HepG2 (cell line): Measurements from ENCODE around the gene COPB2. TPM values are rescaled to one million over a fixed set of nuclear protein-coding genes. Genes with fewer than 3 reads are reported as not detected.

Experiments used
- FLYWCH1 ChIP-seq: sonication (generic); formaldehyde crosslinking; IDR thresholded peaks from 2 replicates; pipeline ENCODE4 v1.8.1; 2023; ENCODE audit warnings: mild to moderate bottlenecking, missing genetic modification reagents
- FOSL2 ChIP-seq: sonication (generic); formaldehyde crosslinking; IDR thresholded peaks from 2 replicates; pipeline ENCODE4 v1.4.0; 2020; ENCODE audit warnings: missing genetic modification reagents
- FOXJ3 ChIP-seq: sonication (generic); formaldehyde crosslinking; IDR thresholded peaks from 2 replicates; pipeline ENCODE4 v1.4.0; 2020; ENCODE audit warnings: missing genetic modification reagents, mild to moderate bottlenecking, borderline replicate concordance
- HOXA5 ChIP-seq: sonication (generic); formaldehyde crosslinking; IDR thresholded peaks from 2 replicates; pipeline ENCODE4 v1.4.0; 2020; ENCODE audit warnings: missing genetic modification reagents
- MAFF ChIP-seq: IDR thresholded peaks from 2 replicates; pipeline ENCODE4 v1.6.1; 2011; ENCODE audit warnings: low read depth, low read length, improper control_type of control experiment
- MAFK ChIP-seq, 2 experiments: IDR thresholded peaks in 1 of 2; conservative IDR thresholded peaks in 1 of 2; 2 replicates each; pipeline ENCODE4 v1.6.1; 2011; ENCODE audit warnings: improper control_type of control experiment in 2 of 2, low read length in 2 of 2
- MBD4 ChIP-seq: IDR thresholded peaks from 2 replicates; pipeline ENCODE4 v1.6.1; 2012; ENCODE audit warnings: low read length, inconsistent platforms, borderline replicate concordance
- NFE2 ChIP-seq: sonication (generic); formaldehyde crosslinking; IDR thresholded peaks from 2 replicates; pipeline ENCODE4 v1.4.0; 2020; ENCODE audit warnings: missing genetic modification reagents
- PPARG ChIP-seq: conservative IDR thresholded peaks from 2 replicates; pipeline ENCODE4 v1.6.1; 2016; ENCODE audit warnings: missing biosample characterization, missing genetic modification reagents
- SNAPC2 ChIP-seq: sonication (generic); formaldehyde crosslinking; IDR thresholded peaks from 2 replicates; pipeline ENCODE4 v1.8.1; 2022; ENCODE audit warnings: mild to moderate bottlenecking, missing genetic modification reagents
- TRIM24 ChIP-seq: sonication (generic); formaldehyde crosslinking; IDR thresholded peaks from 2 replicates; pipeline ENCODE4 v1.8.0; 2022; ENCODE audit warnings: mild to moderate bottlenecking, missing genetic modification reagents
- ZBTB20 ChIP-seq: sonication (generic); formaldehyde crosslinking; IDR thresholded peaks from 2 replicates; pipeline ENCODE4 v1.8.1; 2023; ENCODE audit warnings: missing genetic modification reagents, low read depth, mild to moderate bottlenecking, borderline replicate concordance
- ZNF101 ChIP-seq: sonication (generic); formaldehyde crosslinking; IDR thresholded peaks from 2 replicates; pipeline ENCODE4 v1.4.0; 2020; ENCODE audit warnings: mild to moderate bottlenecking, low read depth, missing genetic modification reagents, borderline replicate concordance
- ZNF207 ChIP-seq: fragments of 450-650 bp; IDR thresholded peaks from 2 replicates; pipeline ENCODE4 v1.6.1; 2016; ENCODE audit warnings: antibody characterized with exemption, borderline replicate concordance
- ZNF331 ChIP-seq: sonication (generic); formaldehyde crosslinking; IDR thresholded peaks from 2 replicates; pipeline ENCODE4 v1.4.0; 2020; ENCODE audit warnings: missing genetic modification reagents
- ZNF501 ChIP-seq: sonication (generic); formaldehyde crosslinking; IDR thresholded peaks from 2 replicates; pipeline ENCODE4 v1.5.1; 2020; ENCODE audit warnings: mild to moderate bottlenecking, moderate library complexity, missing genetic modification reagents
- ZNF549 ChIP-seq: sonication (generic); formaldehyde crosslinking; IDR thresholded peaks from 2 replicates; pipeline ENCODE4 v1.5.0; 2020; ENCODE audit warnings: missing genetic modification reagents
- ZNF629 ChIP-seq: sonication (generic); formaldehyde crosslinking; conservative IDR thresholded peaks from 2 replicates; pipeline ENCODE4 v1.5.0; 2020; ENCODE audit warnings: missing genetic modification reagents
- ZNF839 ChIP-seq: sonication (generic); formaldehyde crosslinking; IDR thresholded peaks from 2 replicates; pipeline ENCODE4 v1.4.0; 2020; ENCODE audit warnings: missing genetic modification reagents, mild to moderate bottlenecking, borderline replicate concordance
- ZNF883 ChIP-seq: sonication (generic); formaldehyde crosslinking; IDR thresholded peaks from 2 replicates; pipeline ENCODE4 v1.5.1; 2020; ENCODE audit warnings: mild to moderate bottlenecking, missing genetic modification reagents; ENCODE audit errors: not compliant biosample characterization
- ZSCAN9 ChIP-seq: IDR thresholded peaks from 2 replicates; pipeline ENCODE4 v1.6.1; 2016; ENCODE audit warnings: borderline replicate concordance
- polyA plus RNA-seq, 8 experiments: library from polyadenylated mRNA; depleted of rRNA in 3 of 8; stranded (reverse) in 7 of 8; unstranded in 1 of 8; fragments of >200 nt; fragmentation: Illumina TruSeq in 4 of 8; extraction: Trizol in 4 of 8; gene quantifications; 2 replicates each; pipeline versions ENCODE4 v1.2.1 to v1.2.3, GENCODE V29; 2011 to 2016; ENCODE audit warnings: low read depth in 4 of 8, missing spikeins in 1 of 8, mixed read lengths in 1 of 8; ENCODE audit not compliant: insufficient read depth in 1 of 8
- total RNA-seq, 5 experiments: library from RNA; depleted of rRNA; stranded (reverse); fragments of >200 nt; fragmentation: Illumina TruSeq; extraction: Trizol; gene quantifications; 2 replicates each; pipeline ENCODE4 v1.2.3, GENCODE V29; 2016; ENCODE audit warnings: low read depth in 1 of 5
- TF ChIP-seq, protein P1 (sequence below): sonication (generic); formaldehyde crosslinking; IDR thresholded peaks from 2 replicates; pipeline ENCODE4 v1.5.1; 2020; ENCODE audit warnings: mild to moderate bottlenecking, missing genetic modification reagents
- TF ChIP-seq, protein P2 (sequence below): sonication (generic); formaldehyde crosslinking; IDR thresholded peaks from 2 replicates; pipeline ENCODE4; 2020; ENCODE audit warnings: missing genetic modification reagents, mild to moderate bottlenecking, borderline replicate concordance
- TF ChIP-seq, protein P3 (sequence below): fragments of 450-650 bp; IDR thresholded peaks from 2 replicates; pipeline ENCODE4 v1.6.1; 2017; ENCODE audit warnings: mild to moderate bottlenecking

Gene COPB2
- total and polyA plus RNA-seq, 2 of the 13 experiments (the other 11 are each of a cell fraction or from before 2014, with no cell fraction given), result 83.3 to 217 TPM

DNA sequence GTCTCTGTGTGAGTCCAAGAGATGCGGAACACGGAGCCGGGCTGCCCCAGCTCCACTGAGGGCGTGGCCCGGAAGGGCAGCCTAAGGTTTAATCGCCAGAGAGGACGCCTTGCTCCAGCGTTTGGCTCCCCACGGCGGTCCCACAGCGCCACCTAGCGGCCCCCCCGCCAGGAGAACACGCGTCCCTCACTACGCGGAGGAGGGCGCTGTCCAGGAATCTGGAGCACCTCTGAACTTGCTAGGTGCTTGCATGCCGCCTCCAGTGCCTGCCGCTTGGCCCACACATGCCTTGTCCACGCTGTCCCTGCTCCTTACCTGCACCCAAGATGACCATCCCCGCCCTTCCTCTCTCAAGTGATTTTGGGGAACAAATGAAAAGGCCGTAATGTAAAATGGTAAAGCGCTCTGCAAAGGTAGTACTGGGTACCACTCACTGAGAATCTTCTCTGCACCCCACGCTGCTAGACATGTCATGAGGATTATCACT lies 60.0 kb downstream of the COPB2 start (continued):
- TF ChIP-seq FOSL2 (CRISPR knock-in tag) (peak; percentile 49; the same call in 1 of the 2 replicates), SNAPC2 (CRISPR knock-in tag) (no peak), MAFF (no peak), ZNF101 (CRISPR knock-in tag) (no peak), MAFK (conservative IDR thresholded peaks at IDR 0.05 in 1 of 2, IDR thresholded peaks at IDR 0.05 in 1 of 2; ENCODE audit: low read length in 2 of 2) (no peak), ZSCAN9 (CRISPR knock-in tag) (no peak; the same call in 1 of the 2 replicates), ZNF501 (CRISPR knock-in tag) (0 out of 2 replicates have a peak, but pooled peaks have one; percentile 58), TRIM24 (no peak), NFE2 (CRISPR knock-in tag) (no peak), ZNF207 (no peak), ZNF549 (no peak), HOXA5 (no peak), PPARG (no peak), ZNF839 (peak; percentile 62; the same call in 1 of the 2 replicates), ZBTB20 (CRISPR knock-in tag) (no peak), FOXJ3 (CRISPR knock-in tag) (no peak), MBD4 (no peak), ZNF883 (CRISPR knock-in tag) (peak; percentile 58), FLYWCH1 (CRISPR knock-in tag) (no peak), ZNF629 (no peak), ZNF331 (CRISPR knock-in tag) (peak; percentile 61; the same call in 1 of the 2 replicates)
- TF ChIP-seq, protein P1, sequence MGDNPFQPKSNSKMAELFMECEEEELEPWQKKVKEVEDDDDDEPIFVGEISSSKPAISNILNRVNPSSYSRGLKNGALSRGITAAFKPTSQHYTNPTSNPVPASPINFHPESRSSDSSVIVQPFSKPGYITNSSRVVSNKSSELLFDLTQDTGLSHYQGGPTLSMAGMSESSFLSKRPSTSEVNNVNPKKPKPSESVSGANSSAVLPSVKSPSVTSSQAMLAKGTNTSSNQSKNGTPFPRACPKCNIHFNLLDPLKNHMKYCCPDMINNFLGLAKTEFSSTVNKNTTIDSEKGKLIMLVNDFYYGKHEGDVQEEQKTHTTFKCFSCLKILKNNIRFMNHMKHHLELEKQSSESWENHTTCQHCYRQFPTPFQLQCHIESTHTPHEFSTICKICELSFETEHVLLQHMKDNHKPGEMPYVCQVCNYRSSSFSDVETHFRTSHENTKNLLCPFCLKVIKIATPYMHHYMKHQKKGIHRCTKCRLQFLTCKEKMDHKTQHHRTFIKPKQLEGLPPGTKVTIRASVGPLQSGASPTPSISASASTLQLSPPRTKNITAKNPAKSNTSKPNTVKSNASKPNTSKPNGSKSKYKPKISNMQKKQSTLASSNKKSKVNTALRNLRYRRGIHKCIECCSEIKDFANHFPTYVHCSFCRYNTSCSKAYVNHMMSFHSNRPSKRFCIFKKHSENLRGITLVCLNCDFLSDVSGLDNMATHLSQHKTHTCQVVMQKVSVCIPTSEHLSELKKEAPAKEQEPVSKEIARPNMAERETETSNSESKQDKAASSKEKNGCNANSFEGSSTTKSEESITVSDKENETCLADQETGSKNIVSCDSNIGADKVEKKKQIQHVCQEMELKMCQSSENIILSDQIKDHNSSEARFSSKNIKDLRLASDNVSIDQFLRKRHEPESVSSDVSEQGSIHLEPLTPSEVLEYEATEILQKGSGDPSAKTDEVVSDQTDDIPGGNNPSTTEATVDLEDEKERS (CRISPR knock-in tag), result no peak
- TF ChIP-seq, protein P2, sequence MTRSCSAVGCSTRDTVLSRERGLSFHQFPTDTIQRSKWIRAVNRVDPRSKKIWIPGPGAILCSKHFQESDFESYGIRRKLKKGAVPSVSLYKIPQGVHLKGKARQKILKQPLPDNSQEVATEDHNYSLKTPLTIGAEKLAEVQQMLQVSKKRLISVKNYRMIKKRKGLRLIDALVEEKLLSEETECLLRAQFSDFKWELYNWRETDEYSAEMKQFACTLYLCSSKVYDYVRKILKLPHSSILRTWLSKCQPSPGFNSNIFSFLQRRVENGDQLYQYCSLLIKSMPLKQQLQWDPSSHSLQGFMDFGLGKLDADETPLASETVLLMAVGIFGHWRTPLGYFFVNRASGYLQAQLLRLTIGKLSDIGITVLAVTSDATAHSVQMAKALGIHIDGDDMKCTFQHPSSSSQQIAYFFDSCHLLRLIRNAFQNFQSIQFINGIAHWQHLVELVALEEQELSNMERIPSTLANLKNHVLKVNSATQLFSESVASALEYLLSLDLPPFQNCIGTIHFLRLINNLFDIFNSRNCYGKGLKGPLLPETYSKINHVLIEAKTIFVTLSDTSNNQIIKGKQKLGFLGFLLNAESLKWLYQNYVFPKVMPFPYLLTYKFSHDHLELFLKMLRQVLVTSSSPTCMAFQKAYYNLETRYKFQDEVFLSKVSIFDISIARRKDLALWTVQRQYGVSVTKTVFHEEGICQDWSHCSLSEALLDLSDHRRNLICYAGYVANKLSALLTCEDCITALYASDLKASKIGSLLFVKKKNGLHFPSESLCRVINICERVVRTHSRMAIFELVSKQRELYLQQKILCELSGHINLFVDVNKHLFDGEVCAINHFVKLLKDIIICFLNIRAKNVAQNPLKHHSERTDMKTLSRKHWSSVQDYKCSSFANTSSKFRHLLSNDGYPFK, result no peak
- TF ChIP-seq, protein P3, sequence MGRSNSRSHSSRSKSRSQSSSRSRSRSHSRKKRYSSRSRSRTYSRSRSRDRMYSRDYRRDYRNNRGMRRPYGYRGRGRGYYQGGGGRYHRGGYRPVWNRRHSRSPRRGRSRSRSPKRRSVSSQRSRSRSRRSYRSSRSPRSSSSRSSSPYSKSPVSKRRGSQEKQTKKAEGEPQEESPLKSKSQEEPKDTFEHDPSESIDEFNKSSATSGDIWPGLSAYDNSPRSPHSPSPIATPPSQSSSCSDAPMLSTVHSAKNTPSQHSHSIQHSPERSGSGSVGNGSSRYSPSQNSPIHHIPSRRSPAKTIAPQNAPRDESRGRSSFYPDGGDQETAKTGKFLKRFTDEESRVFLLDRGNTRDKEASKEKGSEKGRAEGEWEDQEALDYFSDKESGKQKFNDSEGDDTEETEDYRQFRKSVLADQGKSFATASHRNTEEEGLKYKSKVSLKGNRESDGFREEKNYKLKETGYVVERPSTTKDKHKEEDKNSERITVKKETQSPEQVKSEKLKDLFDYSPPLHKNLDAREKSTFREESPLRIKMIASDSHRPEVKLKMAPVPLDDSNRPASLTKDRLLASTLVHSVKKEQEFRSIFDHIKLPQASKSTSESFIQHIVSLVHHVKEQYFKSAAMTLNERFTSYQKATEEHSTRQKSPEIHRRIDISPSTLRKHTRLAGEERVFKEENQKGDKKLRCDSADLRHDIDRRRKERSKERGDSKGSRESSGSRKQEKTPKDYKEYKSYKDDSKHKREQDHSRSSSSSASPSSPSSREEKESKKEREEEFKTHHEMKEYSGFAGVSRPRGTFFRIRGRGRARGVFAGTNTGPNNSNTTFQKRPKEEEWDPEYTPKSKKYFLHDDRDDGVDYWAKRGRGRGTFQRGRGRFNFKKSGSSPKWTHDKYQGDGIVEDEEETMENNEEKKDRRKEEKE, result no peak
